Lower leg skin (tissue), 3 donors: ENCODE data around the gene C2CD2L.

Experiments
- CTCF ChIP-seq, 3 donors: fragments of 450-650 bp; IDR thresholded peaks; one replicate each; pipeline ENCODE4 v1.5.1; 2016; ENCODE audit warnings: antibody characterized with exemption in 3 of 3, mild to moderate bottlenecking in 3 of 3, moderate library complexity in 2 of 3
- POLR2A ChIP-seq, 2 donors: fragments of 450-650 bp; IDR thresholded peaks; one replicate each; pipeline ENCODE4 v1.6.1; 2016 to 2017; ENCODE audit warnings: antibody characterized with exemption in 2 of 2, mild to moderate bottlenecking in 1 of 2, moderate library complexity in 1 of 2

GRCh38 chr11:119067371-119068222 is 39.5 kb upstream of the C2CD2L start, which contains the start of gene VPS11:
- no peak for TF ChIP-seq CTCF (IDR thresholded peaks at IDR 0.05)
- TF ChIP-seq POLR2A (IDR thresholded peaks at IDR 0.05): peak in 1 of 2 donors; percentile 10
